ENCODE data around the gene ANTXRL.
"Not testable (repeated sequence)": the region's sequence is repeated elsewhere in the genome, so short reads cannot be mapped to it uniquely, and the experiment has no call there.

DNA sequence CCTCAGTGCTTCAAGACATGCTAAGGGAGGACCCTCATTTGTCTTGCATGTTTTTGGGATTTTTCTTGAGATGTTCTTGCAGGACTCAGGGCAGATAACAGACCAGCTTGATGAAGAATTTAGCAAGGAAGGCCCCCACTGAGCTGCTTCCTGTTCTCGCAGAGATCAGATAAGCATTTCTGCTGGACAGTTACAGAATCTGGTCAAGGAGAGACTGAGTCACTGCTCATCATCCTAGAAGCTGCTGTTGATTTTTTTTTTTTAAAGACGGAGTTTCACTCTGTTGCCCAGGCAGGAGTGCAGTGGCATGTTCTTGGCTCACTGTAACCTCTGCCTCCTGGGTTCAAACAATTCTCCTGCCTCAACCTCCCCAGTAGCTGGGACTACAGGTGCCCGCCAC lies 87.6 kb downstream of the ANTXRL start:
- not testable (repeated sequence) for TF ChIP-seq POLR2A (IDR thresholded peaks at IDR 0.05)
- TF ChIP-seq, protein P1, sequence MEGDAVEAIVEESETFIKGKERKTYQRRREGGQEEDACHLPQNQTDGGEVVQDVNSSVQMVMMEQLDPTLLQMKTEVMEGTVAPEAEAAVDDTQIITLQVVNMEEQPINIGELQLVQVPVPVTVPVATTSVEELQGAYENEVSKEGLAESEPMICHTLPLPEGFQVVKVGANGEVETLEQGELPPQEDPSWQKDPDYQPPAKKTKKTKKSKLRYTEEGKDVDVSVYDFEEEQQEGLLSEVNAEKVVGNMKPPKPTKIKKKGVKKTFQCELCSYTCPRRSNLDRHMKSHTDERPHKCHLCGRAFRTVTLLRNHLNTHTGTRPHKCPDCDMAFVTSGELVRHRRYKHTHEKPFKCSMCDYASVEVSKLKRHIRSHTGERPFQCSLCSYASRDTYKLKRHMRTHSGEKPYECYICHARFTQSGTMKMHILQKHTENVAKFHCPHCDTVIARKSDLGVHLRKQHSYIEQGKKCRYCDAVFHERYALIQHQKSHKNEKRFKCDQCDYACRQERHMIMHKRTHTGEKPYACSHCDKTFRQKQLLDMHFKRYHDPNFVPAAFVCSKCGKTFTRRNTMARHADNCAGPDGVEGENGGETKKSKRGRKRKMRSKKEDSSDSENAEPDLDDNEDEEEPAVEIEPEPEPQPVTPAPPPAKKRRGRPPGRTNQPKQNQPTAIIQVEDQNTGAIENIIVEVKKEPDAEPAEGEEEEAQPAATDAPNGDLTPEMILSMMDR (IDR thresholded peaks at IDR 0.05) = not testable (repeated sequence)

All from esophagus squamous epithelium (tissue), 4 donors.